B cell (primary cell): Measurements from ENCODE around the gene TMEM132A. TPM values are rescaled to one million over a fixed set of nuclear protein-coding genes. Genes with fewer than 3 reads are reported as not detected.

Experiments
- ATAC-seq: fragments of 200-7000 bp; cut with Tn5 transposase; one replicate; pipeline ENCODE4 v1.10.0; 2021; ENCODE audit warnings: low read depth, mild to moderate bottlenecking, moderate number of reproducible peaks, moderate library complexity
- CTCF ChIA-PET: fragments of 350-600 bp; sonication (Branson Sonifier 250); formaldehyde crosslinking; loops from one replicate; lab custom pipeline; 2021; ENCODE audit warnings: antibody characterized with exemption, inconsistent platforms; lab: Charles Lee
- POLR2A ChIA-PET: fragments of 350-600 bp; sonication (Branson Sonifier 250); formaldehyde crosslinking; loops from one replicate; lab custom pipeline; 2021; ENCODE audit warnings: antibody characterized with exemption; lab: Charles Lee
- DNase-seq: peaks from one replicate; pipeline ENCODE4 v3.0.0; 2013
- H2AFZ ChIP-seq: 2 replicates; pipeline ENCODE4 v1.6.1; 2012; ENCODE audit warnings: mild to moderate bottlenecking, low read depth, low read length; ENCODE audit not compliant: insufficient read depth, poor library complexity, severe bottlenecking
- H3K27ac ChIP-seq, 2 donors: 1 replicate in 1 of 2; 2 replicates in 1 of 2; pipeline ENCODE4 v1.5.1; 2012 to 2013; ENCODE audit warnings: low read length in 2 of 2, mild to moderate bottlenecking in 2 of 2, moderate library complexity in 1 of 2
- H3K27me3 ChIP-seq, 4 experiments: fragments of 200-600 bp in 1 of 4; sonication (generic) in 1 of 4; replicated peaks in 1 of 4; 1 replicate in 2 of 4; 2 replicates in 2 of 4; pipeline versions ENCODE4 v1.6.1 to v1.7.0; 2013 to 2016; ENCODE audit warnings: low read length in 3 of 4, mild to moderate bottlenecking in 2 of 4, mixed read lengths in 1 of 4, moderate library complexity in 1 of 4; ENCODE audit not compliant: insufficient read depth in 4 of 4, control insufficient read depth in 3 of 4; ENCODE audit errors: control extremely low read depth in 1 of 4
- H3K36me3 ChIP-seq, 2 experiments: replicated peaks in 1 of 2; 1 replicate in 1 of 2; 2 replicates in 1 of 2; pipeline versions ENCODE4 v1.6.1 to v1.7.1; 2013; ENCODE audit warnings: low read length in 1 of 2; ENCODE audit not compliant: insufficient read depth in 2 of 2, control insufficient read depth in 1 of 2; ENCODE audit errors: control extremely low read depth in 1 of 2, extremely low read depth in 1 of 2
- H3K4me1 ChIP-seq, 2 donors: fragments of 200-600 bp in 1 of 2; sonication (generic) in 1 of 2; 1 replicate in 1 of 2; 2 replicates in 1 of 2; pipeline versions ENCODE4 v1.5.1 to v1.6.1; 2013 to 2017; ENCODE audit warnings: low read length in 2 of 2; ENCODE audit not compliant: control insufficient read depth in 2 of 2, insufficient read depth in 2 of 2
- H3K4me2 ChIP-seq: replicated peaks from 2 replicates; pipeline ENCODE3; 2012; ENCODE audit warnings: mild to moderate bottlenecking, low read depth, low read length; ENCODE audit not compliant: poor library complexity, severe bottlenecking
- H3K4me3 ChIP-seq, 5 experiments: fragments of 200-600 bp in 1 of 5; sonication (generic) in 1 of 5; 1 replicate in 3 of 5; 2 replicates in 2 of 5; pipeline versions ENCODE4 v1.5.1 to v1.7.0; 2011 to 2016; ENCODE audit warnings: low read length in 4 of 5, mild to moderate bottlenecking in 4 of 5, low read depth in 2 of 5, control low read depth in 1 of 5, moderate library complexity in 1 of 5; ENCODE audit not compliant: insufficient read depth in 1 of 5; ENCODE audit errors: control extremely low read depth in 1 of 5, extremely low read depth in 1 of 5
- H3K79me2 ChIP-seq: fragments of 200-600 bp; sonication (generic); one replicate; pipeline ENCODE4 v1.6.0; 2016; ENCODE audit warnings: low read length; ENCODE audit not compliant: control insufficient read depth, insufficient read depth
- H3K9ac ChIP-seq: fragments of 200-600 bp; sonication (generic); 2 replicates; pipeline ENCODE4 v1.6.1; 2017; ENCODE audit warnings: mild to moderate bottlenecking, low read length, moderate library complexity
- H3K9me3 ChIP-seq, 3 donors: one replicate each; pipeline versions ENCODE4 v1.6.1 to v1.7.1; 2013; ENCODE audit warnings: low read length in 2 of 3; ENCODE audit not compliant: control insufficient read depth in 2 of 3, insufficient read depth in 1 of 3; ENCODE audit errors: control extremely low read depth in 1 of 3
- H4K20me1 ChIP-seq: 2 replicates; pipeline ENCODE4 v1.6.0; 2012; ENCODE audit warnings: mild to moderate bottlenecking, low read length; ENCODE audit not compliant: insufficient read depth, control insufficient read depth, poor library complexity, severe bottlenecking
- H3K27ac Mint-ChIP-seq: one replicate; pipeline ENCODE4 v1.8.0; 2021; ENCODE audit warnings: mixed read lengths
- H3K27me3 Mint-ChIP-seq: one replicate; pipeline ENCODE4 v1.8.0; 2021; ENCODE audit warnings: mixed read lengths
- H3K4me1 Mint-ChIP-seq: one replicate; pipeline ENCODE4 v1.8.0; 2021; ENCODE audit warnings: mixed read lengths
- H3K4me3 Mint-ChIP-seq: one replicate; pipeline ENCODE4 v1.8.0; 2021; ENCODE audit warnings: mixed read lengths
- H3K9me3 Mint-ChIP-seq: one replicate; pipeline ENCODE4 v1.8.0; 2022; ENCODE audit warnings: mixed read lengths; ENCODE audit not compliant: insufficient read depth
- CTCF ChIP-seq: fragments of 200-600 bp; IDR thresholded peaks from one replicate; pipeline ENCODE4 v1.8.0; 2022; ENCODE audit warnings: antibody characterized with exemption, mild to moderate bottlenecking
- EZH2 ChIP-seq: IDR thresholded peaks from 2 replicates; pipeline ENCODE4 v1.6.1; 2012; ENCODE audit warnings: borderline replicate concordance, low read depth, mild to moderate bottlenecking, moderate library complexity, low read length; ENCODE audit not compliant: insufficient read depth, poor library complexity, severe bottlenecking
- WGBS: methylation state at CpG from one replicate; pipeline ENCODE4 v1.1.5; 2013; ENCODE audit warnings: missing lambda C conversion rate; ENCODE audit not compliant: insufficient coverage; 5-methylcytosine and 5-hydroxymethylcytosine counted together
- intact Hi-C: fragments of 100-400 bp; cut with micrococcal nuclease; formaldehyde crosslinking; loops from one replicate; pipeline ENCODE4 v1.10.0; 2022
- polyA plus RNA-seq: library from polyadenylated mRNA; depleted of rRNA; stranded (reverse); fragments of >200 nt; gene quantifications from 2 replicates; pipeline ENCODE4 v1.2.3, GENCODE V29; 2012
- total RNA-seq, 2 donors: library from RNA; stranded (reverse); fragments of 120-200 nt in 1 of 2; gene quantifications; 1 replicate in 1 of 2; 2 replicates in 1 of 2; pipeline versions ENCODE4 v1.2.3 to v1.2.4, GENCODE V29; 2013 to 2022

The TMEM132A gene
- total and polyA plus RNA-seq, 2 donors (not counting 1 experiment from before 2014, with no cell fraction given), result 1.2 to 11.3 TPM

GRCh38 chr11:60952742-60953170, 28.5 kb downstream of the TMEM132A start:
- no peak for DNase-seq
- Histone ChIP-seq H3K4me1 (peaks cover 46 to 60% of the 10 kb centered on the region in 2 donors), H2AFZ (peak overlapping the region; percentile 91), H3K27me3 (no peaks in the 10 kb centered on the region), H3K79me2 (peaks cover 51% of the 10 kb centered on the region), H3K27ac (peak overlapping the region; percentile 91 to 98), H3K9ac (peak overlapping the region; percentile 88), H3K36me3 (peaks cover 2 to 6% of the 10 kb centered on the region in 2 experiments), H3K9me3 (no peaks in the 10 kb centered on the region), H4K20me1 (peaks cover 27% of the 10 kb centered on the region), H3K4me3 (peak overlapping the region; percentile 9 to 99 (median 81)), H3K4me2 (peak overlapping the region; percentile 100)
- no peak for TF ChIP-seq CTCF
- TF ChIP-seq EZH2, result no peak
- H3K27me3 Mint-ChIP-seq, result no peaks in the 10 kb centered on the region
- H3K4me3 Mint-ChIP-seq, result peak overlapping the region; percentile 90
- POLR2A ChIA-PET, result interaction anchor here (0.8 to 3.6 kb wide), 5 partner anchors 17 to 124 kb away, joined by 3 to 26 read pairs (median 13); partner anchors contain the start of gene TMEM109
- peak overlapping the region; percentile 94 for H3K27ac Mint-ChIP-seq
- WGBS, result 0% methylated on average over 3 of the region's 3 CpGs
- no peak for ATAC-seq
- no peaks in the 10 kb centered on the region for H3K9me3 Mint-ChIP-seq
- CTCF ChIA-PET, result interaction anchor here (0.8 to 3.1 kb wide), 6 partner anchors 7 to 53 kb away, joined by 3 to 14 read pairs (median 4); no protein-coding TSS in a partner anchor
- peaks cover 52% of the 10 kb centered on the region for H3K4me1 Mint-ChIP-seq
- intact Hi-C loops, result loop anchor here (1.0 to 5.0 kb wide), 6 partner anchors 18 to 118 kb away; partner anchors contain the start of genes CCDC86, CD6 and PRPF19

- TF ChIP-seq CTCF (no peak), EZH2 (no peak)
- Histone ChIP-seq H2AFZ (no peak overlapping the region), H3K9ac (no peak overlapping the region), H4K20me1 (peaks cover 17% of the 10 kb centered on the region), H3K4me2 (peak overlapping the region; percentile 24), H3K4me3 (no peak overlapping the region), H3K9me3 (no peaks in the 10 kb centered on the region), H3K4me1 (peaks cover 41 to 56% of the 10 kb centered on the region in 2 donors), H3K36me3 (peaks cover 0 to under 1% of the 10 kb centered on the region in 2 experiments), H3K27me3 (no peaks in the 10 kb centered on the region), H3K27ac (peak overlapping the region; percentile 54 to 98), H3K79me2 (peaks cover 40% of the 10 kb centered on the region)
- peak overlapping the region; percentile 60 for H3K4me3 Mint-ChIP-seq
- ATAC-seq (no peak), DNase-seq (peak; percentile 64)
- intact Hi-C loops, result loop anchor here (2.0 to 5.0 kb wide), 3 partner anchors 17 to 111 kb away; partner anchors contain the start of genes CCDC86, CD6 and PRPF19
- peaks cover 43% of the 10 kb centered on the region for H3K4me1 Mint-ChIP-seq
- H3K27me3 Mint-ChIP-seq, result no peaks in the 10 kb centered on the region
- ChIA-PET CTCF (interaction anchor here (0.7 to 3.1 kb wide), 9 partner anchors 8 to 204 kb away, joined by 3 to 14 read pairs (median 4); no protein-coding TSS in a partner anchor), POLR2A (interaction anchor here (2.4 kb wide), 1 partner anchor 16 kb away, joined by 13 read pairs; no protein-coding TSS in a partner anchor)
- 45% methylated on average over 5 of the region's 6 CpGs for WGBS
- no peaks in the 10 kb centered on the region for H3K9me3 Mint-ChIP-seq
- peak overlapping the region; percentile 94 for H3K27ac Mint-ChIP-seq
Observed at GRCh38 chr11:60953781-60954180, 29.5 kb downstream of the TMEM132A start.
